Measurements from ENCODE around the gene MYOG.

- no peak for TF ChIP-seq POLR2A (IDR thresholded peaks at IDR 0.05; ENCODE audit: low read depth, low read length)
- no peak for TF ChIP-seq CTCF (conservative IDR thresholded peaks at IDR 0.05; ENCODE audit: low read depth, low read length)
- no peak for TF ChIP-seq MAFK (IDR thresholded peaks at IDR 0.05; ENCODE audit: low read depth, low read length)
- TF ChIP-seq CHD1 (IDR thresholded peaks at IDR 0.05; ENCODE audit: low read depth, low read length), result no peak
These were observed 38.9 kb upstream of the MYOG start for GRCh38 chr1:203124546-203125317.

Data from IMR-90 (cell line).